Stimulated activated CD4-positive, alpha-beta T cell treated with anti-CD3 and anti-CD28 coated beads, Interleukin-4, amount 100 ng/mL, for 24 hours (primary cell): ENCODE measurements around the gene HOXA3.

Experiments
- DNase-seq: peaks from one replicate; pipeline ENCODE4 v3.0.0-alpha.2; 2020

HOXA3 gene

DNA sequence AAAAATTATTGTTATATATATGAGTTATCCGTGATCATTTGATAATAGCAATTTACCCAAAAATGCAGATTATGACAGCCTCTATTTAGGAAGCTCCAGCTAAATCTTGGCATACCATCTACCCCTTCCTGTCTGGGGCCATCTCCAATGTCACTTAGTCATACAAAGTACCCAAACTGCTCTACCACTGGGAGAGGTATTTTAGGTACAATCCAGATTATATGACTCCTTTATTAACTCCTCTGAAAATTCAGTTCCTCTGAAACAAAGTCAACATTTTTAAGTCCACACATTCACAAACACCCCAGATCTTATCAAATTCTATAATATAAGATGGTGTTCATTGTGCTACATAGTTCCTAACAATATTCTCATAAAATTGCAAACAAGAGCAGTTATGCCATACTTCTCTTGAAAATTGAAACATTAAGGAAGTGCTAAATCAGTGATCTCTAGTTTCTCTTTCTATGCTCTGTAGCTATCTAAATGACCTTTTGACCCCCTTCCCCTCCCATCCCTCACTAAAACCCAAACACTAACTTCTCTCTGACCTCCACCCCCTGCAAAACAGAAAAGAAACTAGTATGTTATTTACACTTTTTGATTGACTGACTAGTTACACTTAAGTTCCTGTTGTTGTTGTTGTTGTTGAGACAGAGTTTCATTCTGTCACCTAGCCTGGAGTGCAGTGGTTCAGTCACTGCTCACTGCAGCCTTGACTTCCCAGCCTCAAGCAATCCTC, 73.0 kb downstream of the HOXA3 start:
- DNase-seq = no peak

DNA sequence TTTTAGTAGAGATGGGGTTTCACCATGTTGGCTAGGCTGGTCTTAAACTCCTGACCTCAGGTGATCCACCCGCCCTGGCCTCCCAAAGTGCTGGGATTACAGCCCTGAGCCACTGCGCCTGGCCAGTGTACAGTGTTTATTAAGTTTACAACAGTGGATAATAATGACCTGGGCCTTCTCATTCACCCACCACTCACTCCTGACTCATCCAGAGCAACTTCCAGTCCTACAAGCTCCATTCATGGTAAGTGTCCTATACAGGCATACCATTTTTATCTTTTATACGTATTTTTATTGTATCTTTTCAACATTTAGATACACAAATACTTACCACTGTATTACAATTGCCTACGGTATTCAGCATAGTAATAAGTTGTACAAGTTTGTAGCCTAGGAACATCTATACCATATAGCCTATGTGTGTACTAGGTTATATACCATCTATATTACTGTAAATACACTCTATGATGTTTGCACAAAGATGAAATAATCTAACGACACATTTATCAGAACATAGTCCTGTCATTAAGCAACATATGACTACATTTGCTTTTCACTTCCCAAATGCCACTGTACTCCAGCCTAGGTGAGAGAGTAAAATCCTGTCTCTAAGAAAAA, 73.7 kb downstream of the HOXA3 start:
- no peak for DNase-seq

DNA sequence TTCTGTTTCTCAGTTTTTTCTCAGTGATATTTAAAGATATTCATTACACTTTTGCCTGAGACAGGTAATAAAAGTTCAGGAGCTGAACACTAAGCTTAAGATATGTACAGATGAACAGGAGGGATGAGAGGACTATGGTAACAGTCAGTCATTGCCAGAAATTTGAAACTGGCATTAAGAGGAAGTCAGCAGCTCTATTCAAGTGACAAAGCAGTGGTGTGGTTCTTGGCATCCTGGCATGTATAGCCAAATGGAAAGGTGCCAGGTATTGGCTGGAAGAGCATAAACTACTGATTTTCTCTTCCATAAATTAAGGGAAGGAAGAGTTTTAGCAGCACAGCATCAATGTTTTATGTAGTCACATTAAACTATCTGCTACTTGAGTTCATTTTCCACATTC, 79.3 kb downstream of the HOXA3 start:
- no peak for DNase-seq

DNA sequence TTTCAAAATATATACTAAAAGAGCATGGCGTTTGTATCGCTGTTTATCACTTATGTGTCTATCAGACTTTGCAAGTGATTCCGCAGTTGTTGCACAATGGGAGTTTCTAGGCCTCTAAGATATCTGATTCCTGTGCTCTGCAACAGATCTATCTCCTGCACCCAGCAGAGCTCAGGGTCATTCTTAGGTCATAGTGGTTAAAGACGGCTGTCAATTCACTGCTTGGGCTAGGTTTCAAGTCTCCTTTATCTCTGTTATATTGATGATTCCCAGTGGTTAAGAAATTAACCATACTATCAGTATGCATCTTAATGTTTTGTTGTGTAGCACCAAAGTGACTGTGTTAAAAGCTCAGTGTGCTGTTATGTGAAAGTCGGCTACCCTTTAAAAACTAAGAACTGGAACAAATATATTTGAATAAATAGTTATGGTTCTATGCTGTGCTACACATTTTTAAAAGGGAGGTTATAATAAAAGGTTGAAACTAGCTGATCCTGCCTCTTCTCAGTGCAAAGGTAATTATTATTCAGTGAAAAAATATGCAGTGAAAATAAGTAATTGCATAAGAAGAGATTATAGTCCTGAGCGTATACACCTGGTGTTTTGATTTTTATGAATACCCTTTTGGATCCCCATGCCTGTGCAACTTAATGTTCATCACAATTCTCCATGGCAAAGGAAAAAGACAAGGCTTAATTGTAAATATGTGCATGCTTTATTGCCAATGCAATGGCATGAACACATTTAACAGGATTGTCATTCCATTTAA, 80.6 kb downstream of the HOXA3 start:
- no peak for DNase-seq

DNA sequence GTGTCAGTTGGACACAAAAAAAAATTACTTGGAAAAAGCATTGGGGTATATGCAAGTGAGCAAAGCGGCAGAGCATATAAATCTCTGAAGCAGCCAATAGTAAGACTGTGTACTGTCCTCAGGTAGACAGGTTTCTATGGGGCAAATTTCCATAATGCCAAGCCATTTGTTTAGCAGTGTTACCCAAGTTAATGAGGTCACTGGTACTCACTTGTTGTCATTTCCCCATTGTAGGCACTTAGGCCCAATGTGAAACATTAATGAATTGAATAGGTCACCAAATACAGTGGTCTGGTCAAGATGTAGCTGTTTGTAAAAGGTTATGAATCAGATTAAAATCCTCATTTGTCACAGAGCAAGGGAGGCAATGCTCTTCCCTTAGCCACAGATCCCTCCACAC, 84.1 kb downstream of the HOXA3 start:
- DNase-seq = no peak

DNA sequence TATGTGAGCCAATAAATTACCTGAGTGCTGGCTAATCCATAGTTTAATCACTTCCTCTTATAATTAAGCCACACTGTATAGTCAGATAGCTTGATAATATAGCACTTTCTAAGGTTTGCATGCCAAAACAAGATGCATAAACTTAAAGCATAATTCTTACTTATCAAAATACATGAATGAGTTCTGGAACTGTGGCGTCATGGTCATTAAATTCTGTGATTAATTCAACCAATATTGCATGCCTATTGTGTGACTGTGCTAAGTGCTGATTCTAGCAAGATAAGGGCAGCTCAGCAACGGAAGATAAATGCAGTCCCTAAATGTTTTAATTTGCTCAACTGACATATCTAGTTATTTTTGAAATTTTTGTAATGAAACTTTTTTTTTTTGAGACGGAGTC, 86.2 kb downstream of the HOXA3 start:
- DNase-seq = no peak

DNA sequence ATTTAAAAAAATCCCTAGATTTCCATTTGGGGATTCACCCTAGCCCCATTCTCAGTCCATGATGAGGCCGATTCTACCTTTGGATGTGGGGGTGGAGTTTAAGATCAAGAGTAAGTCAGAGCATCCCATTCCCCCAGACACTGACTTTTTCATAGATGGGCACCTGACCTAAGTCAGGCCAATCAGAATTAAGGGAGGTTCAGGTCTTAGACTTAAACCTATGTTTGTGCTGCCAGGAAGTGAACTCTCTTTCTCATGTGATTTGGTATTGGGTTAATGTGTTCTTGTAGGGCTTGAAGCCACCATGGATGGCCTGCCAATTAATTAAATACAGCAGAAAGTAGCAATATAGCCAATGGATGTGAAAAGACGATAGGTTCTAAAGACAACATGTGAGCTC, 86.7 kb downstream of the HOXA3 start:
- no peak for DNase-seq

DNA sequence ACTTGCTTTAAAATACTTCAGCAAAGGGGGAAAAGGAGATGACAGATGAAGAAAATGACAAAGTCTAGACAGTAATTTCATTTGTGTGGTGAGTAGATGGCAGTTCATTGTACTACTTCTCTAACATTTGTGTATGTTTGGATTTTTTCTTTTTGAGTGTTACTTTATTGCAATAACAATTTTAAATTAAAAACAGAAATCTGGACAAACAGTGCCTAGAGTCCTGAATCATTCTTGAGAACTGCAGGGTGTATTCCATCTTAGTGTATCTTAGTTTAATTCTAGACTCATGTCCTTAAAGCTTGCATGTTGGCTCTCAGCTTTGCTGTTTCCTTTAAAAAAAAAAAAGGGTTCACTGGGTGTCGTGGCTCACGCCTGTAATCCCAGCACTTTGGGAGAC, 87.7 kb downstream of the HOXA3 start:
- DNase-seq = no peak

DNA sequence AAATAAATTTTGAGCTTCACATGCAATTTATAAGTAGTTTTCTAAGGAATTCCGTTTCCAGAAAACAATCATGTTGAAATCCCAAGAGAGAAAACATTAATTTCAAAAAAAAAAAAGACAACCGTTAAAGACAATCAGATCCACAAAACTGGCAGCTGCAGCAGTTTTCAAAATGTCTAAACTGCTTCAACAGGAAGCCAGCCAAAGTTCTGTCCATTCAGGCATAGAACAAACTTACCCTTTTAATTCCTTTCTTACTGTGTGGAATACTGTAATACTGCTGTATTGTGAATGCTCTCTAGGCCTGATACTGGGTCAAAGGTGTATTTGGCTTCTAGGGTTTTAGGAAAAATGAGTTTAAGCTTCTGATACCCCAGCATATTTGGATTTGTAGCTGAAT, 88.2 kb downstream of the HOXA3 start:
- DNase-seq = no peak

DNA sequence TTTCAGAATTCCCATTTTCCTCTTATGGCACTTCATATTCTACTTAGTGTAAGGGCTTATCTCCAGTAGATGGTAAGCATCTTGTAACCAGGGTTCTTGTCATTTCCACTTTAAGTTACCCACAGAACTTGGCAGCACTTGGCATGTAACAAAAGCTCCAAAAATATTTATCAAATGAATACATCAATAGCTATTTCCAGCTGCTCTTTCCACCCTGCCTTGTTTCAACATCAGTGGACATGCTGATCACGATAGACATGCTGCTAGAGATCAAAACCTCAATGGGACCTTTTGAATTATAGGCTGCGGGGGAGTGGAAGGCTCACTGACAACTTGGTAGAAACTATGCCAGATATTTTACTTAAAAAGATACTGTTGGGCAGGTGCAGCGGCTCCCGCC, 89.4 kb downstream of the HOXA3 start:
- DNase-seq = no peak
